HEK293T (cell line): ENCODE results near the gene SLC51A.

Experiments used
- ARNT ChIP-seq: fragments of 450-650 bp; IDR thresholded peaks from 2 replicates; pipeline ENCODE4 v1.6.1; 2017; ENCODE audit warnings: mild to moderate bottlenecking
- BHLHE40 ChIP-seq: fragments of 450-650 bp; IDR thresholded peaks from 2 replicates; pipeline ENCODE4 v1.6.1; 2016; ENCODE audit warnings: mild to moderate bottlenecking, moderate library complexity, borderline replicate concordance
- FOXA1 ChIP-seq: fragments of 450-650 bp; IDR thresholded peaks from 2 replicates; pipeline ENCODE4 v1.6.1; 2016; ENCODE audit warnings: mild to moderate bottlenecking
- FOXK2 ChIP-seq: fragments of 450-650 bp; IDR thresholded peaks from 2 replicates; pipeline ENCODE4 v1.6.1; 2016; ENCODE audit warnings: mild to moderate bottlenecking
- FOXM1 ChIP-seq: fragments of 450-650 bp; IDR thresholded peaks from 2 replicates; pipeline ENCODE4 v1.6.1; 2017; ENCODE audit warnings: mild to moderate bottlenecking, borderline replicate concordance
- L3MBTL2 ChIP-seq: fragments of 450-650 bp; conservative IDR thresholded peaks from 2 replicates; pipeline ENCODE4 v1.6.1; 2016; ENCODE audit warnings: mild to moderate bottlenecking
- LEF1 ChIP-seq: fragments of 450-650 bp; IDR thresholded peaks from 2 replicates; pipeline ENCODE4 v1.6.1; 2017; ENCODE audit warnings: mild to moderate bottlenecking, borderline replicate concordance
- NFRKB ChIP-seq: fragments of 450-650 bp; IDR thresholded peaks from 2 replicates; pipeline ENCODE4 v1.6.1; 2016; ENCODE audit warnings: mild to moderate bottlenecking, moderate library complexity
- SP1 ChIP-seq: fragments of 450-650 bp; IDR thresholded peaks from 2 replicates; pipeline ENCODE4 v1.6.1; 2017
- SUZ12 ChIP-seq: fragments of 450-650 bp; IDR thresholded peaks from 2 replicates; pipeline ENCODE4 v1.6.1; 2016; ENCODE audit warnings: mild to moderate bottlenecking
- TF ChIP-seq, protein P1 (sequence below): fragments of 450-650 bp; IDR thresholded peaks from 2 replicates; pipeline ENCODE4 v1.6.1; 2016

DNA sequence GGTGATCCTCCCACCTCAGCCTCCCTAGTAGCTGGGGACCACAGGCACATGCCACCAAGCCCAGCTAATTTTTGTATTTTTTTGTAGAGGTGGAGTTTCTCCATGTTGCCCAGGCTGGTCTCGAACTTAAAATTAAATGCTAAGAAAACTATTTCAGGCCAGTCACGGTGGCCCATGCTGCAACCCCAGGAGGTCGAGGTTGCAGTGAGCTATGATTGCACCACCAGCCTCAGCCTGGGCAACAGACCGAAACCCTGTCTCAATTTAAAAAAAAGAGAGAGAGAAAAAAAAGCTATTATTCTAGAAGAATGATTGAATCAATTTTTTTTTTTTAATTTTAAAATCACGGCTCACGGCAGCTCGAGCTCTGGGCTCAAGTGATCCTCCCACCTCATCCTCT, 4.7 kb downstream of the SLC51A start:
- no peak for TF ChIP-seq ARNT
- no peak for TF ChIP-seq BHLHE40
- no peak for TF ChIP-seq SP1
- TF ChIP-seq FOXA1, result no peak
- no peak for TF ChIP-seq FOXM1
- TF ChIP-seq FOXK2, result no peak
- no peak for TF ChIP-seq L3MBTL2
- TF ChIP-seq NFRKB, result no peak
- TF ChIP-seq SUZ12, result no peak
- TF ChIP-seq LEF1, result no peak
- TF ChIP-seq, protein P1, sequence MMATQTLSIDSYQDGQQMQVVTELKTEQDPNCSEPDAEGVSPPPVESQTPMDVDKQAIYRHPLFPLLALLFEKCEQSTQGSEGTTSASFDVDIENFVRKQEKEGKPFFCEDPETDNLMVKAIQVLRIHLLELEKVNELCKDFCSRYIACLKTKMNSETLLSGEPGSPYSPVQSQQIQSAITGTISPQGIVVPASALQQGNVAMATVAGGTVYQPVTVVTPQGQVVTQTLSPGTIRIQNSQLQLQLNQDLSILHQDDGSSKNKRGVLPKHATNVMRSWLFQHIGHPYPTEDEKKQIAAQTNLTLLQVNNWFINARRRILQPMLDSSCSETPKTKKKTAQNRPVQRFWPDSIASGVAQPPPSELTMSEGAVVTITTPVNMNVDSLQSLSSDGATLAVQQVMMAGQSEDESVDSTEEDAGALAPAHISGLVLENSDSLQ, result no peak
